ENCODE data around the gene GIT1. TPM values are rescaled to one million over a fixed set of nuclear protein-coding genes. Genes with fewer than 3 reads are reported as not detected.
A peak's percentile ranks its signal among the peaks of the same experiment; 100 is the strongest.

GIT1 gene
- total and polyA plus RNA-seq, 2 of the 13 experiments (the other 11 are each of a cell fraction or from before 2014, with no cell fraction given), result 14.2 to 30.8 TPM

- TF ChIP-seq REL (CRISPR knock-in tag; conservative IDR thresholded peaks at IDR 0.05), result peak; percentile 81; the same call in 1 of the 2 replicates
- no peak for TF ChIP-seq MYNN (CRISPR knock-in tag; IDR thresholded peaks at IDR 0.05; ENCODE audit: low read depth)
- TF ChIP-seq, protein P1, sequence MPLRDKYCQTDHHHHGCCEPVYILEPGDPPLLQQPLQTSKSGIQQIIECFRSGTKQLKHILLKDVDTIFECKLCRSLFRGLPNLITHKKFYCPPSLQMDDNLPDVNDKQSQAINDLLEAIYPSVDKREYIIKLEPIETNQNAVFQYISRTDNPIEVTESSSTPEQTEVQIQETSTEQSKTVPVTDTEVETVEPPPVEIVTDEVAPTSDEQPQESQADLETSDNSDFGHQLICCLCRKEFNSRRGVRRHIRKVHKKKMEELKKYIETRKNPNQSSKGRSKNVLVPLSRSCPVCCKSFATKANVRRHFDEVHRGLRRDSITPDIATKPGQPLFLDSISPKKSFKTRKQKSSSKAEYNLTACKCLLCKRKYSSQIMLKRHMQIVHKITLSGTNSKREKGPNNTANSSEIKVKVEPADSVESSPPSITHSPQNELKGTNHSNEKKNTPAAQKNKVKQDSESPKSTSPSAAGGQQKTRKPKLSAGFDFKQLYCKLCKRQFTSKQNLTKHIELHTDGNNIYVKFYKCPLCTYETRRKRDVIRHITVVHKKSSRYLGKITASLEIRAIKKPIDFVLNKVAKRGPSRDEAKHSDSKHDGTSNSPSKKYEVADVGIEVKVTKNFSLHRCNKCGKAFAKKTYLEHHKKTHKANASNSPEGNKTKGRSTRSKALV (CRISPR knock-in tag; IDR thresholded peaks at IDR 0.05), result peak; percentile 99
- peak; percentile 55; the same call in 1 of the 2 replicates for TF ChIP-seq DMAP1 (CRISPR knock-in tag; IDR thresholded peaks at IDR 0.05)
- no peak for TF ChIP-seq GTF2F1 (IDR thresholded peaks at IDR 0.05; ENCODE audit: low read length)
- TF ChIP-seq KLF13 (CRISPR knock-in tag; IDR thresholded peaks at IDR 0.05), result no peak; the same call in 1 of the 2 replicates
- TF ChIP-seq GZF1 (CRISPR knock-in tag; IDR thresholded peaks at IDR 0.05), result no peak
- TF ChIP-seq HES4 (CRISPR knock-in tag; IDR thresholded peaks at IDR 0.05; ENCODE audit: borderline replicate concordance), result peak; percentile 86; the same call in 1 of the 2 replicates
- peak; percentile 12; the same call in 1 of the 2 replicates for TF ChIP-seq MIXL1 (CRISPR knock-in tag; IDR thresholded peaks at IDR 0.05)
- TF ChIP-seq SAP130 (CRISPR knock-in tag; IDR thresholded peaks at IDR 0.05; ENCODE audit: low read depth), result peak; percentile 84
- TF ChIP-seq, protein P2, sequence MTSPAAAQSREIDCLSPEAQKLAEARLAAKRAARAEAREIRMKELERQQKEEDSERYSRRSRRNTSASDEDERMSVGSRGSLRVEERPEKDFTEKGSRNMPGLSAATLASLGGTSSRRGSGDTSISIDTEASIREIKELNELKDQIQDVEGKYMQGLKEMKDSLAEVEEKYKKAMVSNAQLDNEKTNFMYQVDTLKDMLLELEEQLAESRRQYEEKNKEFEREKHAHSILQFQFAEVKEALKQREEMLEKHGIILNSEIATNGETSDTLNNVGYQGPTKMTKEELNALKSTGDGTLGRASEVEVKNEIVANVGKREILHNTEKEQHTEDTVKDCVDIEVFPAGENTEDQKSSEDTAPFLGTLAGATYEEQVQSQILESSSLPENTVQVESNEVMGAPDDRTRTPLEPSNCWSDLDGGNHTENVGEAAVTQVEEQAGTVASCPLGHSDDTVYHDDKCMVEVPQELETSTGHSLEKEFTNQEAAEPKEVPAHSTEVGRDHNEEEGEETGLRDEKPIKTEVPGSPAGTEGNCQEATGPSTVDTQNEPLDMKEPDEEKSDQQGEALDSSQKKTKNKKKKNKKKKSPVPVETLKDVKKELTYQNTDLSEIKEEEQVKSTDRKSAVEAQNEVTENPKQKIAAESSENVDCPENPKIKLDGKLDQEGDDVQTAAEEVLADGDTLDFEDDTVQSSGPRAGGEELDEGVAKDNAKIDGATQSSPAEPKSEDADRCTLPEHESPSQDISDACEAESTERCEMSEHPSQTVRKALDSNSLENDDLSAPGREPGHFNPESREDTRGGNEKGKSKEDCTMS (CRISPR knock-in tag; conservative IDR thresholded peaks at IDR 0.05), result no peak; the same call in 1 of the 2 replicates
- no peak for TF ChIP-seq MAFG (CRISPR knock-in tag; IDR thresholded peaks at IDR 0.05)
- TF ChIP-seq SMARCE1 (IDR thresholded peaks at IDR 0.05; ENCODE audit: borderline replicate concordance), result no peak
- no peak for TF ChIP-seq NKX3-1 (CRISPR knock-in tag; IDR thresholded peaks at IDR 0.05)
- peak; percentile 56; the same call in 1 of the 2 replicates for TF ChIP-seq ZNF225 (CRISPR knock-in tag; IDR thresholded peaks at IDR 0.05)
- no peak for TF ChIP-seq HMG20B (CRISPR knock-in tag; conservative IDR thresholded peaks at IDR 0.05)
- no peak for TF ChIP-seq RBM22 (optimal IDR thresholded peaks at IDR 0.05; ENCODE audit: low read length)
- no peak for TF ChIP-seq ZNF83 (CRISPR knock-in tag; IDR thresholded peaks at IDR 0.05; ENCODE audit: borderline replicate concordance)
- TF ChIP-seq, protein P3, sequence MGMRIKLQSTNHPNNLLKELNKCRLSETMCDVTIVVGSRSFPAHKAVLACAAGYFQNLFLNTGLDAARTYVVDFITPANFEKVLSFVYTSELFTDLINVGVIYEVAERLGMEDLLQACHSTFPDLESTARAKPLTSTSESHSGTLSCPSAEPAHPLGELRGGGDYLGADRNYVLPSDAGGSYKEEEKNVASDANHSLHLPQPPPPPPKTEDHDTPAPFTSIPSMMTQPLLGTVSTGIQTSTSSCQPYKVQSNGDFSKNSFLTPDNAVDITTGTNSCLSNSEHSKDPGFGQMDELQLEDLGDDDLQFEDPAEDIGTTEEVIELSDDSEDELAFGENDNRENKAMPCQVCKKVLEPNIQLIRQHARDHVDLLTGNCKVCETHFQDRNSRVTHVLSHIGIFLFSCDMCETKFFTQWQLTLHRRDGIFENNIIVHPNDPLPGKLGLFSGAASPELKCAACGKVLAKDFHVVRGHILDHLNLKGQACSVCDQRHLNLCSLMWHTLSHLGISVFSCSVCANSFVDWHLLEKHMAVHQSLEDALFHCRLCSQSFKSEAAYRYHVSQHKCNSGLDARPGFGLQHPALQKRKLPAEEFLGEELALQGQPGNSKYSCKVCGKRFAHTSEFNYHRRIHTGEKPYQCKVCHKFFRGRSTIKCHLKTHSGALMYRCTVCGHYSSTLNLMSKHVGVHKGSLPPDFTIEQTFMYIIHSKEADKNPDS (CRISPR knock-in tag; IDR thresholded peaks at IDR 0.05), result no peak
- TF ChIP-seq GTF3A (CRISPR knock-in tag; conservative IDR thresholded peaks at IDR 0.05), result peak; percentile 84; the same call in 1 of the 2 replicates
- TF ChIP-seq SRY (CRISPR knock-in tag; IDR thresholded peaks at IDR 0.05), result no peak
- TF ChIP-seq ZNF724P (CRISPR knock-in tag; IDR thresholded peaks at IDR 0.05; ENCODE audit: borderline replicate concordance), result peak; percentile 67; the same call in 1 of the 2 replicates
- no peak for TF ChIP-seq NFYB (CRISPR knock-in tag; IDR thresholded peaks at IDR 0.05)
- TF ChIP-seq ZNF570 (CRISPR knock-in tag; IDR thresholded peaks at IDR 0.05; ENCODE audit: borderline replicate concordance), result 0 out of 2 replicates have a peak, but pooled peaks have one; percentile 31
- TF ChIP-seq SPEN (CRISPR knock-in tag; IDR thresholded peaks at IDR 0.05; ENCODE audit: low read depth), result peak; percentile 64
- no peak for TF ChIP-seq SIX4 (CRISPR knock-in tag; IDR thresholded peaks at IDR 0.05)
- peak; percentile 91; the same call in 1 of the 2 replicates for TF ChIP-seq ZSCAN21 (CRISPR knock-in tag; IDR thresholded peaks at IDR 0.05; ENCODE audit: borderline replicate concordance)
- peak; percentile 73 for TF ChIP-seq HDAC1 (CRISPR knock-in tag; IDR thresholded peaks at IDR 0.05)
Observed at GRCh38 chr17:29613352-29613837, 23.9 kb upstream of the GIT1 start (continued).
